ENCODE data around the gene DCLK3. TPM values are rescaled to one million over a fixed set of nuclear protein-coding genes. Genes with fewer than 3 reads are reported as not detected.

Gene DCLK3
- total RNA-seq, 1 donor from 2014 or later = 0.51 TPM

DNA sequence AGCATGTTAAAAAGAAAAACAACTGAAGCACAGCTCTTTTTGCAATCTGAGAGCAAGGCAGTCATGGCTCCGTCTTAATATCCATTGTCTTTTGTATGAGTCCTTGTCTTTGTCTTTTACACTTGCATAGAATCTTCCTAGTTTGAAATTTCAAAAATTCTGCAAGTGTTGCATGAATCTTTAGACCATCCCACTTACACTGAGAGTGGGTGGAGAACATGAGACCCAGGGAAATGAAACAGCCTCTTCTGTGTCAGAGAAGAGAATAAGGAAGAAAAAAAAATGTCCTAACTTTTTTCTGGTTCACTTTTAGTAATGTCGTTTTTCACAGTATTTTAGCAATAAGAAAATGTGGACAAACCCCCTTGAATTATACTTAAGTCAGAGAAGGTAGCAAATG is 12.1 kb upstream of the DCLK3 start:
- no peaks in the 10 kb centered on the region for H3K27me3 Mint-ChIP-seq (ENCODE audit: insufficient read depth, low read depth)
- H3K4me3 Mint-ChIP-seq = no peak overlapping the region
- H3K36me3 Mint-ChIP-seq = no peaks in the 10 kb centered on the region
- H3K4me1 ChIP-seq = no peaks in the 10 kb centered on the region
- no peak overlapping the region for H3K27ac Mint-ChIP-seq
- no peak overlapping the region for H2AFZ ChIP-seq (replicated peaks)
- H3K4me3 ChIP-seq = no peak overlapping the region
- DNase-seq (ENCODE audit: low spot score) = no peak
- H3K9me3 Mint-ChIP-seq = no peaks in the 10 kb centered on the region
- H4K20me1 ChIP-seq (ENCODE audit: low read depth) = no peaks in the 10 kb centered on the region
- no peak overlapping the region for H3K4me2 ChIP-seq
- no peaks in the 10 kb centered on the region for H3K36me3 ChIP-seq
- H3K79me2 ChIP-seq (ENCODE audit: low read depth) = no peaks in the 10 kb centered on the region
- no peak overlapping the region for H3K9ac ChIP-seq
- TF ChIP-seq EZH2 (IDR thresholded peaks at IDR 0.05) = no peak
- TF ChIP-seq EZH2phosphoT487 (IDR thresholded peaks at IDR 0.05) = no peak
- TF ChIP-seq, protein P1, sequence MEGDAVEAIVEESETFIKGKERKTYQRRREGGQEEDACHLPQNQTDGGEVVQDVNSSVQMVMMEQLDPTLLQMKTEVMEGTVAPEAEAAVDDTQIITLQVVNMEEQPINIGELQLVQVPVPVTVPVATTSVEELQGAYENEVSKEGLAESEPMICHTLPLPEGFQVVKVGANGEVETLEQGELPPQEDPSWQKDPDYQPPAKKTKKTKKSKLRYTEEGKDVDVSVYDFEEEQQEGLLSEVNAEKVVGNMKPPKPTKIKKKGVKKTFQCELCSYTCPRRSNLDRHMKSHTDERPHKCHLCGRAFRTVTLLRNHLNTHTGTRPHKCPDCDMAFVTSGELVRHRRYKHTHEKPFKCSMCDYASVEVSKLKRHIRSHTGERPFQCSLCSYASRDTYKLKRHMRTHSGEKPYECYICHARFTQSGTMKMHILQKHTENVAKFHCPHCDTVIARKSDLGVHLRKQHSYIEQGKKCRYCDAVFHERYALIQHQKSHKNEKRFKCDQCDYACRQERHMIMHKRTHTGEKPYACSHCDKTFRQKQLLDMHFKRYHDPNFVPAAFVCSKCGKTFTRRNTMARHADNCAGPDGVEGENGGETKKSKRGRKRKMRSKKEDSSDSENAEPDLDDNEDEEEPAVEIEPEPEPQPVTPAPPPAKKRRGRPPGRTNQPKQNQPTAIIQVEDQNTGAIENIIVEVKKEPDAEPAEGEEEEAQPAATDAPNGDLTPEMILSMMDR (IDR thresholded peaks at IDR 0.05) = no peak
- no peaks in the 10 kb centered on the region for H3F3A ChIP-seq (ENCODE audit: low read depth)
- H3K4me1 Mint-ChIP-seq = no peaks in the 10 kb centered on the region
- no peaks in the 10 kb centered on the region for H3K27me3 ChIP-seq
- no peaks in the 10 kb centered on the region for H3K9me3 ChIP-seq (ENCODE audit: low read depth)
- no peak overlapping the region for H3K27ac ChIP-seq

DNA sequence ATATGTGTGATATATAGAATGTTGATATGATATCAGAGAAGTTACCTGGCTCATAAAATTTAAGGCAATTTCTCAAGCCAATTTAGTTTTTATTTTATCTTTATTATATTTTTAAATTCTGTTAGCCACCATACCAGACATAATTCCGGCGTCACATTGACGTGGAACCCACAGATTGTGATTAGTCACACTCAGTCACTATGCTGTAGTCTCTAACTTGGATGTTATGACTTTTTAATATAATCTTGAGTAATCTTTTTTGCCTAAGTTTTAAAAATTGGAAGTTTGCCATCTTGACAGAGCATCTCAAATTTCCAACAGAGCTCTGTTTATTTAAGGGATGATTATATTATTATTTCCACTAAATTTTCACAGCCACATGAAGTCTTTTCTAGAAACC is 9.7 kb upstream of the DCLK3 start:
- H3F3A ChIP-seq (ENCODE audit: low read depth) = peaks cover 7% of the 10 kb centered on the region
- H3K4me1 Mint-ChIP-seq = peaks cover 2% of the 10 kb centered on the region
- no peaks in the 10 kb centered on the region for H4K20me1 ChIP-seq (ENCODE audit: low read depth)
- no peaks in the 10 kb centered on the region for H3K36me3 ChIP-seq
- no peaks in the 10 kb centered on the region for H3K79me2 ChIP-seq (ENCODE audit: low read depth)
- H3K27me3 ChIP-seq = no peaks in the 10 kb centered on the region
- H3K4me2 ChIP-seq = no peak overlapping the region
- H3K9me3 Mint-ChIP-seq = no peaks in the 10 kb centered on the region
- H3K9ac ChIP-seq = no peak overlapping the region
- no peaks in the 10 kb centered on the region for H3K9me3 ChIP-seq (ENCODE audit: low read depth)
- H2AFZ ChIP-seq (replicated peaks) = no peak overlapping the region
- no peak overlapping the region for H3K27ac ChIP-seq
- no peak overlapping the region for H3K4me3 Mint-ChIP-seq
- DNase-seq (ENCODE audit: low spot score) = no peak
- H3K27ac Mint-ChIP-seq = no peak overlapping the region
- no peaks in the 10 kb centered on the region for H3K36me3 Mint-ChIP-seq
- H3K27me3 Mint-ChIP-seq (ENCODE audit: insufficient read depth, low read depth) = no peaks in the 10 kb centered on the region
- TF ChIP-seq, protein P1 (IDR thresholded peaks at IDR 0.05) = no peak
- TF ChIP-seq EZH2phosphoT487 (IDR thresholded peaks at IDR 0.05) (no peak), EZH2 (IDR thresholded peaks at IDR 0.05) (no peak)
- no peak overlapping the region for H3K4me3 ChIP-seq
- peaks cover 14% of the 10 kb centered on the region for H3K4me1 ChIP-seq

DNA sequence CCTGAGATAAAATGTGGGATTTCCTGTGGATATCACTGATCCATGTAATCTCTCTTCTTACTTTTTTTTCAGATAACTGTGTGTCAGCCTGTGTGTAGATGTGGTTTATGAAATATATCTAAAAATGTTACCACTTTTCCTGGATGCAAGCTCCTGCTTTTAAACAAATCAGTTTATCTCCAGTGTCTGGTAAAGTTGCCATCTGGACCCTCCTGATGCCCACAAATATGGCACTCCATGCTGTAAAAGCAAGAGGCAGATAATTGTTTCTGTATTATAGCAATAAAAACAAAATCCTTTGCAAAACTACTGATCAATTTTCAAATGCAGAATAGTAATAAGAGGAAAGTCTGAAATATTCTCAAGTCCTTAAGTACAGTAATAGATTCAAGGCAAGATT is 7.6 kb upstream of the DCLK3 start:
- no peak overlapping the region for H3K4me3 Mint-ChIP-seq
- Histone ChIP-seq H3K4me2 (no peak overlapping the region), H2AFZ (replicated peaks) (no peak overlapping the region), H3K4me3 (no peak overlapping the region), H3K27ac (no peak overlapping the region), H3K36me3 (no peaks in the 10 kb centered on the region), H3K79me2 (ENCODE audit: low read depth) (no peaks in the 10 kb centered on the region), H3K9me3 (ENCODE audit: low read depth) (no peaks in the 10 kb centered on the region), H3K27me3 (peaks cover 5% of the 10 kb centered on the region), H3K9ac (no peak overlapping the region), H3K4me1 (peaks cover 14% of the 10 kb centered on the region), H4K20me1 (ENCODE audit: low read depth) (no peaks in the 10 kb centered on the region), H3F3A (ENCODE audit: low read depth) (peaks cover 7% of the 10 kb centered on the region)
- H3K9me3 Mint-ChIP-seq = no peaks in the 10 kb centered on the region
- peaks cover 2% of the 10 kb centered on the region for H3K4me1 Mint-ChIP-seq
- no peak for DNase-seq (ENCODE audit: low spot score)
- H3K27ac Mint-ChIP-seq = no peak overlapping the region
- no peaks in the 10 kb centered on the region for H3K36me3 Mint-ChIP-seq
- no peaks in the 10 kb centered on the region for H3K27me3 Mint-ChIP-seq (ENCODE audit: insufficient read depth, low read depth)
- TF ChIP-seq, protein P1 (IDR thresholded peaks at IDR 0.05) = no peak
- TF ChIP-seq EZH2 (IDR thresholded peaks at IDR 0.05) (no peak), EZH2phosphoT487 (IDR thresholded peaks at IDR 0.05) (no peak)
